Panc1 (cell line): ENCODE measurements around the gene CTXND1. TPM values are rescaled to one million over a fixed set of nuclear protein-coding genes. Genes with fewer than 3 reads are reported as not detected.

Experiments used
- ATAC-seq: fragments of 200-7000 bp; cut with Tn5 transposase; 2 replicates; pipeline ENCODE4 v1.9.1; 2020; ENCODE audit warnings: mild to moderate bottlenecking, moderate library complexity
- BruUV-seq: library from RNA; stranded (reverse); fragments of 400-500 nt; replicated peaks from 2 replicates; lab custom pipeline; 2021; lab: Mats Ljungman, UMichigan
- CTCF ChIA-PET: fragments of 300-600 bp; sonication (Branson Sonifier 250); formaldehyde crosslinking; loops from one replicate; lab custom pipeline; 2022; ENCODE audit warnings: antibody characterized with exemption; lab: Charles Lee
- POLR2A ChIA-PET: fragments of 300-600 bp; sonication (Branson Sonifier 250); formaldehyde crosslinking; loops from one replicate; lab custom pipeline; 2022; ENCODE audit warnings: antibody characterized with exemption; lab: Charles Lee
- DNase-seq: peaks from one replicate; pipeline ENCODE4 v3.0.0-alpha.2; 2010; ENCODE audit warnings: low read depth, low spot score
- H3K27ac ChIP-seq: 2 replicates; pipeline ENCODE4 v1.5.1; 2011; ENCODE audit warnings: mild to moderate bottlenecking, low read length, inconsistent platforms
- H3K27me3 ChIP-seq: fragments of 200-500 bp; sonication (Bioruptor generic); 2 replicates; pipeline ENCODE4 v1.6.0; 2014; ENCODE audit warnings: low read length, inconsistent platforms; ENCODE audit not compliant: control insufficient read depth, insufficient read depth
- H3K36me3 ChIP-seq: fragments of 200-500 bp; sonication (Bioruptor generic); 2 replicates; pipeline ENCODE4 v1.5.1; 2014; ENCODE audit warnings: inconsistent platforms, mild to moderate bottlenecking, low read length, moderate library complexity; ENCODE audit not compliant: control insufficient read depth, insufficient read depth
- H3K4me1 ChIP-seq: 2 replicates; pipeline ENCODE4 v1.5.1; 2011; ENCODE audit warnings: inconsistent platforms, mild to moderate bottlenecking, low read length, moderate library complexity; ENCODE audit not compliant: control insufficient read depth, insufficient read depth
- H3K4me3 ChIP-seq, 2 experiments: 2 replicates each; pipeline ENCODE4 v1.5.1; 2011 to 2012; ENCODE audit warnings: low read depth in 2 of 2, low read length in 2 of 2, mild to moderate bottlenecking in 2 of 2, inconsistent platforms in 1 of 2, moderate library complexity in 1 of 2
- H3K9me3 ChIP-seq: fragments of 200-500 bp; sonication (Bioruptor generic); 2 replicates; pipeline ENCODE4 v1.5.1; 2014; ENCODE audit warnings: low read depth, mild to moderate bottlenecking, inconsistent platforms, low read length, moderate library complexity; ENCODE audit not compliant: control insufficient read depth, insufficient read depth
- CTCF ChIP-seq: fragments of 450-650 bp; IDR thresholded peaks from 2 replicates; pipeline ENCODE4 v1.5.1; 2017; ENCODE audit warnings: mild to moderate bottlenecking
- POLR2AphosphoS5 ChIP-seq: IDR thresholded peaks from 2 replicates; pipeline ENCODE4 v1.6.1; 2012; ENCODE audit warnings: mild to moderate bottlenecking, low read depth, low read length, moderate library complexity
- REST ChIP-seq, 2 experiments: IDR thresholded peaks; 2 replicates each; pipeline ENCODE4 v1.6.1; 2011 to 2012; ENCODE audit warnings: low read depth in 2 of 2, control low read depth in 1 of 2, low read length in 1 of 2, mild to moderate bottlenecking in 1 of 2, moderate library complexity in 1 of 2; ENCODE audit not compliant: insufficient read depth in 1 of 2
- SIN3A ChIP-seq: IDR thresholded peaks from 2 replicates; pipeline ENCODE4 v1.6.1; 2012; ENCODE audit warnings: low read depth, mild to moderate bottlenecking, low read length, moderate library complexity, borderline replicate concordance; ENCODE audit not compliant: insufficient read depth
- TCF7L2 ChIP-seq: IDR thresholded peaks from 2 replicates; pipeline ENCODE4 v1.6.1; 2011; ENCODE audit warnings: mild to moderate bottlenecking, low read depth, low read length, inconsistent platforms
- in situ Hi-C: cut with HindIII; loops from 2 replicates; pipeline ENCODE4 v1.10.0; 2016; ENCODE audit warnings: low sequenced_read_pairs, low pct_unique_long_range_greater_than_20kb
- intact Hi-C: fragments of 100-400 bp; cut with micrococcal nuclease; formaldehyde crosslinking; loops from one replicate; pipeline ENCODE4 v1.10.0; 2022; ENCODE audit not compliant: unreplicated experiment
- total RNA-seq: library from RNA; stranded (reverse); gene quantifications from one replicate; pipeline ENCODE4 v1.2.1, GENCODE V29; 2021; ENCODE audit not compliant: unreplicated experiment

The CTXND1 gene
- total RNA-seq, 1 experiment from 2014 or later, result not detected

- no peaks in the 10 kb centered on the region for H3K36me3 ChIP-seq
- no peaks in the 10 kb centered on the region for H3K9me3 ChIP-seq
- no peak for ATAC-seq
- DNase-seq, result no peak
- TF ChIP-seq REST (IDR thresholded peaks at IDR 0.05; ENCODE audit: insufficient read depth in 1 of 2, low read depth in 2 of 2, low read length in 1 of 2), result no peak
- no peak for TF ChIP-seq CTCF
- no peak for TF ChIP-seq TCF7L2
- TF ChIP-seq SIN3A, result no peak
- no peak for TF ChIP-seq POLR2AphosphoS5
- intact Hi-C loops, result no loop called here
- in situ Hi-C loops, result no loop called here
- no peak overlapping the region for H3K27ac ChIP-seq
- peaks cover 14% of the 10 kb centered on the region for H3K27me3 ChIP-seq
- H3K4me1 ChIP-seq, result no peaks in the 10 kb centered on the region
- ChIA-PET POLR2A (no interaction called here), CTCF (no interaction called here)
- BruUV-seq, result no TSS peak
- no peak overlapping the region for H3K4me3 ChIP-seq
These were observed 14.7 kb upstream of the CTXND1 start for GRCh38 chr15:80266745-80267144.

GRCh38 chr15:80266113-80266512, 14.1 kb upstream of the CTXND1 start:
- no TSS peak for BruUV-seq
- H3K27ac ChIP-seq, result no peak overlapping the region
- no peak overlapping the region for H3K4me3 ChIP-seq
- intact Hi-C loops, result no loop called here
- DNase-seq, result no peak
- peaks cover 14% of the 10 kb centered on the region for H3K27me3 ChIP-seq
- POLR2A ChIA-PET, result no interaction called here
- ATAC-seq, result no peak
- no peaks in the 10 kb centered on the region for H3K36me3 ChIP-seq
- H3K9me3 ChIP-seq, result no peaks in the 10 kb centered on the region
- CTCF ChIA-PET, result no interaction called here
- in situ Hi-C loops, result no loop called here
- no peaks in the 10 kb centered on the region for H3K4me1 ChIP-seq
- TF ChIP-seq SIN3A (no peak), REST (IDR thresholded peaks at IDR 0.05; ENCODE audit: insufficient read depth in 1 of 2, low read depth in 2 of 2, low read length in 1 of 2) (no peak), POLR2AphosphoS5 (no peak), CTCF (no peak), TCF7L2 (no peak)
